ENCODE measurements around the gene TAC1.

Gene TAC1

DNA sequence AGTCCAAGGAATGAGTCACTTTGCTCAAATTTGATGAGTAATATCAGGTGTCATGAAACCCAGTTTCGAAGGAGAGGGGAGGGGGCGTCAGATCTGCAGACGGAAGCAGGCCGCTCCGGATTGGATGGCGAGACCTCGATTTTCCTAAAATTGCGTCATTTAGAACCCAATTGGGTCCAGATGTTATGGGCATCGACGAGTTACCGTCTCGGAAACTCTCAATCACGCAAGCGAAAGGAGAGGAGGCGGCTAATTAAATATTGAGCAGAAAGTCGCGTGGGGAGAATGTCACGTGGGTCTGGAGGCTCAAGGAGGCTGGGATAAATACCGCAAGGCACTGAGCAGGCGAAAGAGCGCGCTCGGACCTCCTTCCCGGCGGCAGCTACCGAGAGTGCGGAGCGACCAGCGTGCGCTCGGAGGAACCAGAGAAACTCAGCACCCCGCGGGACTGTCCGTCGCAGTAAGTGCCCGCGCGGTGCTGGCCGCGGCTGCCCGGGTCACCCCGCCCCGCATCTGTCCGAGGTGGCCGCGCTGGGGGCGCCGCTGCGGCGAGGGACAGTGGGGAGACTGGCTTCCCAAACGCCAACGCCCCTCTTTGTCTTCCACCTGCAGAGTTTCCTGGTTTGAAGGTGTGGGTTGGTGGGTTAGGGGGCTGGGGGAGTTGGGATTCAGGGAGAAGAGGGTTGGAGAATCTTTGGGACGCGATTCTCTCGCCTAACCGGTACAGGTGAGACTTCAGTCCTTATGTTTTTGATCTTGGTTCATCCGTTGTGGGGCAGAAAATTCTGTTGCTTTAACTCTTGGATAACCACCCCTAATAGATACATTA, at the start of gene TAC1 (continued):
- TF ChIP-seq ZNF837 (tag by site-specific recombination; IDR thresholded peaks at IDR 0.05) (no peak), SP3 (tag by site-specific recombination; IDR thresholded peaks at IDR 0.05) (0 out of 2 replicates have a peak, but pooled peaks have one; percentile 14), ZNF549 (tag by site-specific recombination; IDR thresholded peaks at IDR 0.05) (no peak), ZBTB8A (tag by site-specific recombination; IDR thresholded peaks at IDR 0.05) (no peak), ZNF404 (tag by site-specific recombination; IDR thresholded peaks at IDR 0.05) (no peak), ZNF521 (tag by site-specific recombination; IDR thresholded peaks at IDR 0.05) (no peak), ZNF555 (tag by site-specific recombination; conservative IDR thresholded peaks at IDR 0.05) (no peak), ZNF626 (tag by site-specific recombination; IDR thresholded peaks at IDR 0.05) (no peak), ZBTB48 (tag by site-specific recombination; IDR thresholded peaks at IDR 0.05) (no peak), YY2 (tag by site-specific recombination; IDR thresholded peaks at IDR 0.05) (no peak), ZNF140 (tag by site-specific recombination; IDR thresholded peaks at IDR 0.05) (no peak), ZNF24 (tag by site-specific recombination; IDR thresholded peaks at IDR 0.05) (0 out of 2 replicates have a peak, but pooled peaks have one; percentile 60), ZNF211 (tag by site-specific recombination; IDR thresholded peaks at IDR 0.05; ENCODE audit: low read depth) (no peak), ZEB2 (tag by site-specific recombination; IDR thresholded peaks at IDR 0.05) (peak; percentile 79), ZNF16 (tag by site-specific recombination; IDR thresholded peaks at IDR 0.05; ENCODE audit: low read depth) (no peak), SP2 (tag by site-specific recombination; IDR thresholded peaks at IDR 0.05) (0 out of 2 replicates have a peak, but pooled peaks have one; percentile 12), ZBTB7A (tag by site-specific recombination; IDR thresholded peaks at IDR 0.05; ENCODE audit: low read depth) (no peak), ZNF394 (tag by site-specific recombination; IDR thresholded peaks at IDR 0.05; ENCODE audit: borderline replicate concordance) (no peak), ZNF2 (tag by site-specific recombination; IDR thresholded peaks at IDR 0.05) (peak; percentile 39; the same call in 1 of the 2 replicates), ZNF266 (tag by site-specific recombination; IDR thresholded peaks at IDR 0.05; ENCODE audit: low read depth) (no peak), ZNF423 (tag by site-specific recombination; IDR thresholded peaks at IDR 0.05) (no peak), ZNF341 (tag by site-specific recombination; IDR thresholded peaks at IDR 0.05; ENCODE audit: low read depth) (no peak)
- TF ChIP-seq, protein P1, sequence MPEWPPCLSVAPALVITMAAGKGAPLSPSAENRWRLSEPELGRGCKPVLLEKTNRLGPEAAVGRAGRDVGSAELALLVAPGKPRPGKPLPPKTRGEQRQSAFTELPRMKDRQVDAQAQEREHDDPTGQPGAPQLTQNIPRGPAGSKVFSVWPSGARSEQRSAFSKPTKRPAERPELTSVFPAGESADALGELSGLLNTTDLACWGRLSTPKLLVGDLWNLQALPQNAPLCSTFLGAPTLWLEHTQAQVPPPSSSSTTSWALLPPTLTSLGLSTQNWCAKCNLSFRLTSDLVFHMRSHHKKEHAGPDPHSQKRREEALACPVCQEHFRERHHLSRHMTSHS (tag by site-specific recombination; IDR thresholded peaks at IDR 0.05) = no peak
- TF ChIP-seq, protein P2, sequence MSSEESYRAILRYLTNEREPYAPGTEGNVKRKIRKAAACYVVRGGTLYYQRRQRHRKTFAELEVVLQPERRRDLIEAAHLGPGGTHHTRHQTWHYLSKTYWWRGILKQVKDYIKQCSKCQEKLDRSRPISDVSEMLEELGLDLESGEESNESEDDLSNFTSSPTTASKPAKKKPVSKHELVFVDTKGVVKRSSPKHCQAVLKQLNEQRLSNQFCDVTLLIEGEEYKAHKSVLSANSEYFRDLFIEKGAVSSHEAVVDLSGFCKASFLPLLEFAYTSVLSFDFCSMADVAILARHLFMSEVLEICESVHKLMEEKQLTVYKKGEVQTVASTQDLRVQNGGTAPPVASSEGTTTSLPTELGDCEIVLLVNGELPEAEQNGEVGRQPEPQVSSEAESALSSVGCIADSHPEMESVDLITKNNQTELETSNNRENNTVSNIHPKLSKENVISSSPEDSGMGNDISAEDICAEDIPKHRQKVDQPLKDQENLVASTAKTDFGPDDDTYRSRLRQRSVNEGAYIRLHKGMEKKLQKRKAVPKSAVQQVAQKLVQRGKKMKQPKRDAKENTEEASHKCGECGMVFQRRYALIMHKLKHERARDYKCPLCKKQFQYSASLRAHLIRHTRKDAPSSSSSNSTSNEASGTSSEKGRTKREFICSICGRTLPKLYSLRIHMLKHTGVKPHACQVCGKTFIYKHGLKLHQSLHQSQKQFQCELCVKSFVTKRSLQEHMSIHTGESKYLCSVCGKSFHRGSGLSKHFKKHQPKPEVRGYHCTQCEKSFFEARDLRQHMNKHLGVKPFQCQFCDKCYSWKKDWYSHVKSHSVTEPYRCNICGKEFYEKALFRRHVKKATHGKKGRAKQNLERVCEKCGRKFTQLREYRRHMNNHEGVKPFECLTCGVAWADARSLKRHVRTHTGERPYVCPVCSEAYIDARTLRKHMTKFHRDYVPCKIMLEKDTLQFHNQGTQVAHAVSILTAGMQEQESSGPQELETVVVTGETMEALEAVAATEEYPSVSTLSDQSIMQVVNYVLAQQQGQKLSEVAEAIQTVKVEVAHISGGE (tag by site-specific recombination; conservative IDR thresholded peaks at IDR 0.05; ENCODE audit: low read depth) = 0 out of 2 replicates have a peak, but pooled peaks have one; percentile 22
- TF ChIP-seq, protein P3, sequence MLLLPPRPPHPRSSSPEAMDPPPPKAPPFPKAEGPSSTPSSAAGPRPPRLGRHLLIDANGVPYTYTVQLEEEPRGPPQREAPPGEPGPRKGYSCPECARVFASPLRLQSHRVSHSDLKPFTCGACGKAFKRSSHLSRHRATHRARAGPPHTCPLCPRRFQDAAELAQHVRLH (tag by site-specific recombination; IDR thresholded peaks at IDR 0.05) = no peak
- TF ChIP-seq, protein P4, sequence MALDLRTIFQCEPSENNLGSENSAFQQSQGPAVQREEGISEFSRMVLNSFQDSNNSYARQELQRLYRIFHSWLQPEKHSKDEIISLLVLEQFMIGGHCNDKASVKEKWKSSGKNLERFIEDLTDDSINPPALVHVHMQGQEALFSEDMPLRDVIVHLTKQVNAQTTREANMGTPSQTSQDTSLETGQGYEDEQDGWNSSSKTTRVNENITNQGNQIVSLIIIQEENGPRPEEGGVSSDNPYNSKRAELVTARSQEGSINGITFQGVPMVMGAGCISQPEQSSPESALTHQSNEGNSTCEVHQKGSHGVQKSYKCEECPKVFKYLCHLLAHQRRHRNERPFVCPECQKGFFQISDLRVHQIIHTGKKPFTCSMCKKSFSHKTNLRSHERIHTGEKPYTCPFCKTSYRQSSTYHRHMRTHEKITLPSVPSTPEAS (tag by site-specific recombination; IDR thresholded peaks at IDR 0.05) = no peak
- TF ChIP-seq, protein P5, sequence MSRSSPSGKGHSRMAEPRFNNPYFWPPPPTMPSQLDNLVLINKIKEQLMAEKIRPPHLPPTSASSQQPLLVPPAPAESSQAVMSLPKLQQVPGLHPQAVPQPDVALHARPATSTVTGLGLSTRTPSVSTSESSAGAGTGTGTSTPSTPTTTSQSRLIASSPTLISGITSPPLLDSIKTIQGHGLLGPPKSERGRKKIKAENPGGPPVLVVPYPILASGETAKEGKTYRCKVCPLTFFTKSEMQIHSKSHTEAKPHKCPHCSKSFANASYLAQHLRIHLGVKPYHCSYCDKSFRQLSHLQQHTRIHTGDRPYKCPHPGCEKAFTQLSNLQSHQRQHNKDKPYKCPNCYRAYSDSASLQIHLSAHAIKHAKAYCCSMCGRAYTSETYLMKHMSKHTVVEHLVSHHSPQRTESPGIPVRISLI (tag by site-specific recombination; IDR thresholded peaks at IDR 0.05) = no peak
- TF ChIP-seq, protein P6, sequence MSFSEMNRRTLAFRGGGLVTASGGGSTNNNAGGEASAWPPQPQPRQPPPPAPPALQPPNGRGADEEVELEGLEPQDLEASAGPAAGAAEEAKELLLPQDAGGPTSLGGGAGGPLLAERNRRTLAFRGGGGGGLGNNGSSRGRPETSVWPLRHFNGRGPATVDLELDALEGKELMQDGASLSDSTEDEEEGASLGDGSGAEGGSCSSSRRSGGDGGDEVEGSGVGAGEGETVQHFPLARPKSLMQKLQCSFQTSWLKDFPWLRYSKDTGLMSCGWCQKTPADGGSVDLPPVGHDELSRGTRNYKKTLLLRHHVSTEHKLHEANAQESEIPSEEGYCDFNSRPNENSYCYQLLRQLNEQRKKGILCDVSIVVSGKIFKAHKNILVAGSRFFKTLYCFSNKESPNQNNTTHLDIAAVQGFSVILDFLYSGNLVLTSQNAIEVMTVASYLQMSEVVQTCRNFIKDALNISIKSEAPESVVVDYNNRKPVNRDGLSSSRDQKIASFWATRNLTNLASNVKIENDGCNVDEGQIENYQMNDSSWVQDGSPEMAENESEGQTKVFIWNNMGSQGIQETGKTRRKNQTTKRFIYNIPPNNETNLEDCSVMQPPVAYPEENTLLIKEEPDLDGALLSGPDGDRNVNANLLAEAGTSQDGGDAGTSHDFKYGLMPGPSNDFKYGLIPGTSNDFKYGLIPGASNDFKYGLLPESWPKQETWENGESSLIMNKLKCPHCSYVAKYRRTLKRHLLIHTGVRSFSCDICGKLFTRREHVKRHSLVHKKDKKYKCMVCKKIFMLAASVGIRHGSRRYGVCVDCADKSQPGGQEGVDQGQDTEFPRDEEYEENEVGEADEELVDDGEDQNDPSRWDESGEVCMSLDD (tag by site-specific recombination; IDR thresholded peaks at IDR 0.05) = no peak; the same call in 1 of the 2 replicates
- TF ChIP-seq, protein P7, sequence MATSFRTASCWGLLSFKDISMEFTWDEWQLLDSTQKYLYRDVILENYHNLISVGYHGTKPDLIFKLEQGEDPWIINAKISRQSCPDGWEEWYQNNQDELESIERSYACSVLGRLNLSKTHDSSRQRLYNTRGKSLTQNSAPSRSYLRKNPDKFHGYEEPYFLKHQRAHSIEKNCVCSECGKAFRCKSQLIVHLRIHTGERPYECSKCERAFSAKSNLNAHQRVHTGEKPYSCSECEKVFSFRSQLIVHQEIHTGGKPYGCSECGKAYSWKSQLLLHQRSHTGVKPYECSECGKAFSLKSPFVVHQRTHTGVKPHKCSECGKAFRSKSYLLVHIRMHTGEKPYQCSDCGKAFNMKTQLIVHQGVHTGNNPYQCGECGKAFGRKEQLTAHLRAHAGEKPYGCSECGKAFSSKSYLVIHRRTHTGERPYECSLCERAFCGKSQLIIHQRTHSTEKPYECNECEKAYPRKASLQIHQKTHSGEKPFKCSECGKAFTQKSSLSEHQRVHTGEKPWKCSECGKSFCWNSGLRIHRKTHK (tag by site-specific recombination; IDR thresholded peaks at IDR 0.05) = no peak

Measured in HEK293 (cell line).